K562 (cell line): ENCODE data around the gene ERP27. TPM values are rescaled to one million over a fixed set of nuclear protein-coding genes. Genes with fewer than 3 reads are reported as not detected.

Experiments used
- ATAC-seq: fragments of 200-7000 bp; cut with Tn5 transposase; 3 replicates; pipeline ENCODE4 v1.9.1; 2020; ENCODE audit warnings: moderate library complexity
- BruUV-seq: library from RNA; stranded (reverse); fragments of 400-500 nt; replicated peaks from 2 replicates; lab custom pipeline; 2021; lab: Mats Ljungman, UMichigan
- CTCF ChIA-PET: fragments of 300-600 bp; formaldehyde crosslinking; extraction: SDS; loops from one replicate; lab custom pipeline; 2021; ENCODE audit warnings: low intra/inter-chr PET ratio; lab: Yijun Ruan, JAX
- POLR2A ChIA-PET: fragments of 300-600, 350-650 bp; sonication (Branson Sonifier 250); formaldehyde crosslinking; extraction: SDS; loops from one replicate; lab custom pipeline; 2021; ENCODE audit warnings: antibody characterized with exemption, inconsistent platforms; lab: Yijun Ruan, JAX
- DNase-seq, 4 experiments: peaks; one replicate each; pipeline versions ENCODE4 v3.0.0 to v3.0.0-alpha.2; 2011 to 2018; ENCODE audit warnings: low spot score in 3 of 4, mixed read lengths in 3 of 4; ENCODE audit errors: extremely low read depth in 1 of 4
- FAIRE-seq: peaks from 2 replicates; lab custom pipeline; 2011; peaks lifted over from hg19 to GRCh38; lab: Jason Lieb, UNC
- H2AFZ ChIP-seq: 2 replicates; pipeline ENCODE4 v1.6.0; 2011; ENCODE audit warnings: low read depth, low read length, control low read depth, inconsistent platforms
- H3K27ac ChIP-seq: fragments of 200-600 bp; 3 replicates; pipeline ENCODE4 v1.8.0; 2011; ENCODE audit warnings: low read depth, mild to moderate bottlenecking, control low read depth, inconsistent platforms, low read length, moderate library complexity, mixed read lengths; ENCODE audit errors: extremely low read depth
- H3K27me3 ChIP-seq, 2 experiments: fragments of 300-600 bp in 1 of 2; 2 replicates in 1 of 2; 3 replicates in 1 of 2; pipeline versions ENCODE4 v1.6.0 to v1.8.0; 2011; ENCODE audit warnings: inconsistent platforms in 2 of 2, low read length in 2 of 2, mild to moderate bottlenecking in 1 of 2, mixed read lengths in 1 of 2, moderate library complexity in 1 of 2; ENCODE audit not compliant: control insufficient read depth in 2 of 2, insufficient read depth in 2 of 2
- H3K36me3 ChIP-seq: fragments of 300-600 bp; 3 replicates; pipeline ENCODE4 v1.8.0; 2011; ENCODE audit warnings: mild to moderate bottlenecking, low read length, inconsistent platforms; ENCODE audit not compliant: control insufficient read depth, insufficient read depth
- H3K4me1 ChIP-seq, 2 experiments: fragments of 200-600 bp in 1 of 2; replicated peaks in 1 of 2; 2 replicates in 1 of 2; 3 replicates in 1 of 2; pipeline versions ENCODE4 v1.5.1 to v1.8.0; 2011; ENCODE audit warnings: inconsistent platforms in 2 of 2, low read length in 2 of 2, mild to moderate bottlenecking in 1 of 2, mixed read lengths in 1 of 2, moderate library complexity in 1 of 2; ENCODE audit not compliant: control insufficient read depth in 2 of 2, insufficient read depth in 2 of 2
- H3K4me2 ChIP-seq: 2 replicates; pipeline ENCODE4 v1.6.1; 2011; ENCODE audit warnings: low read length, control low read depth, inconsistent platforms, mixed read lengths; ENCODE audit not compliant: insufficient read depth
- H3K4me3 ChIP-seq: fragments of 200-600 bp; sonication (generic), shearing (Covaris generic); 2 replicates; pipeline ENCODE4 v1.5.1; 2016; ENCODE audit warnings: control low read depth, inconsistent platforms
- H3K79me2 ChIP-seq: fragments of 200-600 bp; 3 replicates; pipeline ENCODE4 v1.8.0; 2011; ENCODE audit warnings: low read length, inconsistent platforms; ENCODE audit not compliant: control insufficient read depth, insufficient read depth
- H3K9ac ChIP-seq, 2 experiments: 2 replicates each; pipeline versions ENCODE4 v1.6.0 to v1.6.1; 2011; ENCODE audit warnings: low read depth in 2 of 2, low read length in 2 of 2, control low read depth in 1 of 2, inconsistent platforms in 1 of 2, mild to moderate bottlenecking in 1 of 2, mixed read lengths in 1 of 2; ENCODE audit not compliant: insufficient read depth in 1 of 2
- H3K9me1 ChIP-seq: one replicate; pipeline ENCODE4 v1.6.0; 2011; ENCODE audit warnings: inconsistent platforms, mild to moderate bottlenecking, low read length, moderate library complexity; ENCODE audit not compliant: control insufficient read depth, insufficient read depth
- H3K9me3 ChIP-seq: replicated peaks from 2 replicates; pipeline ENCODE4 v1.5.1; 2011; ENCODE audit warnings: low read depth, low read length, inconsistent platforms; ENCODE audit not compliant: control insufficient read depth, insufficient read depth
- H4K20me1 ChIP-seq: replicated peaks from 2 replicates; pipeline ENCODE4 v1.6.1; 2011; ENCODE audit warnings: low read length, inconsistent platforms, mixed read lengths; ENCODE audit not compliant: control insufficient read depth, insufficient read depth
- ARID3A ChIP-seq: IDR thresholded peaks from 2 replicates; pipeline ENCODE4 v1.6.1; 2012; ENCODE audit warnings: low read depth, low read length, improper control_type of control experiment, borderline replicate concordance
- ASH1L ChIP-seq: fragments of 450-650 bp; IDR thresholded peaks from 2 replicates; pipeline ENCODE4 v1.6.1; 2018; ENCODE audit warnings: borderline replicate concordance, mild to moderate bottlenecking, low read depth; ENCODE audit not compliant: partially characterized antibody
- CTCFL ChIP-seq: IDR thresholded peaks from 2 replicates; pipeline ENCODE4 v1.6.1; 2011; ENCODE audit warnings: borderline replicate concordance, low read depth, mild to moderate bottlenecking, moderate library complexity, low read length; ENCODE audit not compliant: insufficient read depth, poor library complexity, severe bottlenecking
- HINFP ChIP-seq: fragments of 450-650 bp; conservative IDR thresholded peaks from 2 replicates; pipeline ENCODE4 v1.6.1; 2016; ENCODE audit warnings: missing genetic modification characterization, low read depth, mild to moderate bottlenecking, control low read depth, missing compliant biosample characterization
- NCOA4 ChIP-seq: fragments of 450-650 bp; IDR thresholded peaks from 2 replicates; pipeline ENCODE4 v1.6.1; 2018; ENCODE audit warnings: mild to moderate bottlenecking; ENCODE audit not compliant: partially characterized antibody
- NFRKB ChIP-seq: fragments of 450-650 bp; IDR thresholded peaks from 2 replicates; pipeline ENCODE4 v1.6.1; 2016; ENCODE audit warnings: low read depth
- NR4A1 ChIP-seq, 2 experiments: fragments of 250-450 bp in 1 of 2; fragments of 450-650 bp in 1 of 2; sonication (Bioruptor Pico) in 1 of 2; IDR thresholded peaks; 2 replicates each; pipeline versions ENCODE4 v1.4.0 to v1.6.1; 2016 to 2020; ENCODE audit warnings: mild to moderate bottlenecking in 2 of 2, missing compliant biosample characterization in 1 of 2, missing genetic modification characterization in 1 of 2, moderate library complexity in 1 of 2
- OTX1 ChIP-seq: fragments of 450-650 bp; formaldehyde crosslinking; IDR thresholded peaks from 2 replicates; pipeline ENCODE4 v1.4.0; 2022; ENCODE audit warnings: mild to moderate bottlenecking
- RBM22 ChIP-seq: fragments of 200-400 bp; formaldehyde crosslinking; IDR thresholded peaks from 2 replicates; pipeline ENCODE4 v1.6.1; 2018; ENCODE audit warnings: low read length, low read depth; ENCODE audit not compliant: poor library complexity, severe bottlenecking
- TFAP4 ChIP-seq: sonication (generic); formaldehyde crosslinking; IDR thresholded peaks from 2 replicates; pipeline ENCODE4 v1.8.0; 2022; ENCODE audit warnings: missing genetic modification reagents, mild to moderate bottlenecking, moderate library complexity, borderline replicate concordance
- ZBTB17 ChIP-seq: fragments of 450-650 bp; formaldehyde crosslinking; IDR thresholded peaks from 2 replicates; pipeline ENCODE4 v1.4.0; 2020; ENCODE audit warnings: mild to moderate bottlenecking
- ZNF143 ChIP-seq: sonication (generic); formaldehyde crosslinking; IDR thresholded peaks from 2 replicates; pipeline ENCODE4 v1.9.0; 2022; ENCODE audit warnings: mild to moderate bottlenecking, missing genetic modification reagents
- ZNF175 ChIP-seq: fragments of 200-800 bp; sonication (Bioruptor generic); IDR thresholded peaks from 2 replicates; pipeline ENCODE4 v1.6.1; 2016; ENCODE audit warnings: low read depth, mild to moderate bottlenecking, missing genetic modification characterization, missing compliant biosample characterization
- WGBS: fragments of 100-300 bp; shearing (Covaris generic); methylation state at CpG from one replicate; pipeline ENCODE4 v1.1.6; 2016; ENCODE audit warnings: low coverage, mixed read lengths; ENCODE audit not compliant: insufficient coverage; ENCODE audit errors: missing lambda C conversion rate; 5-methylcytosine and 5-hydroxymethylcytosine counted together
- in situ Hi-C: fragments of 300-500 bp; cut with MboI; formaldehyde crosslinking; loops from 4 replicates; pipeline ENCODE4 v1.15.0; 2018; ENCODE audit warnings: inconsistent platforms, mixed read lengths
- intact Hi-C: fragments of 100-400 bp; cut with micrococcal nuclease; formaldehyde crosslinking; loops from 2 replicates; pipeline ENCODE4 v1.14.2; 2022
- polyA plus RNA-seq, 8 experiments: library from polyadenylated mRNA; depleted of rRNA in 4 of 8; stranded (reverse) in 5 of 8; unstranded in 3 of 8; fragments of >200 nt; fragmentation: Nextera tagmentation in 2 of 8; fragmentation: Illumina TruSeq in 1 of 8; extraction: Ambion mirVana in 2 of 8; extraction: Trizol in 1 of 8; gene quantifications; 2 replicates each; pipeline versions ENCODE4 v1.2.1 to v1.2.3, GENCODE V29; 2011 to 2014; ENCODE audit warnings: inconsistent platforms in 1 of 8, missing spikeins in 1 of 8
- total RNA-seq, 7 experiments: library from RNA; depleted of rRNA in 6 of 7; stranded (reverse); fragments of >200 nt in 6 of 7; fragmentation: Illumina TruSeq in 2 of 7; extraction: Trizol in 2 of 7; gene quantifications; 2 replicates each; pipeline versions ENCODE4 v1.2.1 to v1.2.3, GENCODE V29; 2011 to 2021; ENCODE audit warnings: low replicate concordance in 1 of 7

Gene ERP27
- total and polyA plus RNA-seq, 9 of the 15 experiments (the other 6 are each of a cell fraction or from before 2014, with no cell fraction given) = 0.07 to 0.27 (median 0.11) TPM; not detected in 6

- no peaks in the 10 kb centered on the region for H3K79me2 ChIP-seq
- no TSS peak for BruUV-seq
- ATAC-seq = no peak
- no peaks in the 10 kb centered on the region for H4K20me1 ChIP-seq
- CTCF ChIA-PET = no interaction called here
- no peaks in the 10 kb centered on the region for H3K27me3 ChIP-seq
- intact Hi-C loops (no loop called here), in situ Hi-C loops (no loop called here)
- no peak overlapping the region for H2AFZ ChIP-seq
- no peak overlapping the region for H3K27ac ChIP-seq
- H3K4me2 ChIP-seq = no peak overlapping the region
- no peak overlapping the region for H3K4me3 ChIP-seq
- H3K36me3 ChIP-seq = no peaks in the 10 kb centered on the region
- no peak for DNase-seq
- no peaks in the 10 kb centered on the region for H3K9me3 ChIP-seq
- no peaks in the 10 kb centered on the region; a peak in 1 of 5 replicates for H3K4me1 ChIP-seq
- H3K9me1 ChIP-seq = no peaks in the 10 kb centered on the region
- POLR2A ChIA-PET = no interaction called here
- no peak for FAIRE-seq
- H3K9ac ChIP-seq = no peak overlapping the region
- TF ChIP-seq HINFP = no peak
- no peak for TF ChIP-seq ZBTB17 (CRISPR knock-in tag)
- no peak for TF ChIP-seq ZNF175
- no peak for TF ChIP-seq RBM22
- no peak for TF ChIP-seq TFAP4
- no peak for TF ChIP-seq CTCFL
- no peak for TF ChIP-seq NFRKB
- TF ChIP-seq OTX1 (CRISPR knock-in tag) = no peak
- no peak for TF ChIP-seq ZNF143 (CRISPR knock-in tag)
- TF ChIP-seq ASH1L = no peak
- TF ChIP-seq NR4A1 (CRISPR knock-in tag; IDR thresholded peaks at IDR 0.05) = no peak
- no peak for TF ChIP-seq NR4A1 (tag; IDR thresholded peaks at IDR 0.05)
- no peak for TF ChIP-seq ARID3A
- no peak for TF ChIP-seq NCOA4
- 50% methylated on average over 4 of the region's 5 CpGs for WGBS
These were observed 32.9 kb downstream of the ERP27 start for GRCh38 chr12:14905269-14906004.
